H9 (cell line): ENCODE data around the gene TM4SF5. TPM values are rescaled to one million over a fixed set of nuclear protein-coding genes. Genes with fewer than 3 reads are reported as not detected.

ENCODE experiments used
- DNase-seq: peaks from one replicate; pipeline ENCODE4 v3.0.0-alpha.2; 2017
- H2AFZ ChIP-seq: one replicate; pipeline ENCODE4 v1.6.1; 2013; ENCODE audit warnings: mild to moderate bottlenecking, low read length, control low read depth, moderate library complexity
- H2AK5ac ChIP-seq: 2 replicates; pipeline ENCODE4 v1.6.1; 2013; ENCODE audit warnings: low read length, control low read depth, mixed read lengths; ENCODE audit not compliant: insufficient read length
- H2BK120ac ChIP-seq: one replicate; pipeline ENCODE4 v1.6.1; 2013; ENCODE audit warnings: low read depth, mild to moderate bottlenecking, low read length, control low read depth, inconsistent platforms; ENCODE audit not compliant: poor library complexity, severe bottlenecking
- H2BK12ac ChIP-seq: 2 replicates; pipeline ENCODE4 v1.6.1; 2013; ENCODE audit warnings: low read length, control low read depth, mixed read lengths, low read depth; ENCODE audit not compliant: insufficient read length
- H2BK15ac ChIP-seq: 2 replicates; pipeline ENCODE4 v1.6.1; 2013; ENCODE audit warnings: low read depth, low read length, control low read depth
- H2BK20ac ChIP-seq: one replicate; pipeline ENCODE4 v1.6.1; 2013; ENCODE audit warnings: low read depth, mild to moderate bottlenecking, low read length, control low read depth, inconsistent platforms; ENCODE audit not compliant: poor library complexity, severe bottlenecking
- H2BK5ac ChIP-seq: 2 replicates; pipeline ENCODE4 v1.6.1; 2013; ENCODE audit warnings: low read length, control low read depth, mixed read lengths; ENCODE audit not compliant: insufficient read length
- H3K14ac ChIP-seq: 2 replicates; pipeline ENCODE4 v1.6.1; 2013; ENCODE audit warnings: low read length, control low read depth; ENCODE audit not compliant: insufficient read depth
- H3K18ac ChIP-seq: 2 replicates; pipeline ENCODE4 v1.6.1; 2013; ENCODE audit warnings: low read depth, mild to moderate bottlenecking, mixed read lengths, low read length, control low read depth; ENCODE audit not compliant: insufficient read length
- H3K23ac ChIP-seq: 2 replicates; pipeline ENCODE4 v1.6.1; 2013; ENCODE audit warnings: low read length, control low read depth, mixed read lengths, low read depth; ENCODE audit not compliant: insufficient read length
- H3K23me2 ChIP-seq: 2 replicates; pipeline ENCODE4 v1.6.1; 2013; ENCODE audit warnings: low read depth, mild to moderate bottlenecking, mixed read lengths, low read length, control low read depth; ENCODE audit not compliant: insufficient read length, poor library complexity, severe bottlenecking
- H3K27ac ChIP-seq: 2 replicates; pipeline ENCODE4 v1.5.1; 2013; ENCODE audit warnings: low read length, control low read depth, mixed read lengths, low read depth; ENCODE audit not compliant: insufficient read length
- H3K27me3 ChIP-seq: 2 replicates; pipeline ENCODE4 v1.6.1; 2013; ENCODE audit warnings: low read length, control low read depth, inconsistent platforms; ENCODE audit not compliant: insufficient read depth
- H3K4ac ChIP-seq: 2 replicates; pipeline ENCODE4 v1.6.1; 2013; ENCODE audit warnings: low read depth, mild to moderate bottlenecking, control low read depth, inconsistent platforms, low read length, moderate library complexity
- H3K4me1 ChIP-seq: 2 replicates; pipeline ENCODE4 v1.6.1; 2013; ENCODE audit warnings: low read length, control low read depth, inconsistent platforms; ENCODE audit not compliant: insufficient read depth
- H3K4me2 ChIP-seq: 2 replicates; pipeline ENCODE4 v1.6.1; 2013; ENCODE audit warnings: low read length, control low read depth, mixed read lengths; ENCODE audit not compliant: insufficient read length, insufficient read depth
- H3K56ac ChIP-seq: 2 replicates; pipeline ENCODE4 v1.6.1; 2013; ENCODE audit warnings: low read depth, mild to moderate bottlenecking, mixed read lengths, low read length, control low read depth; ENCODE audit not compliant: insufficient read length
- H3K79me1 ChIP-seq: 2 replicates; pipeline ENCODE4 v1.6.1; 2013; ENCODE audit warnings: low read depth, mild to moderate bottlenecking, moderate library complexity, low read length, control low read depth, inconsistent platforms; ENCODE audit not compliant: insufficient read depth, poor library complexity, severe bottlenecking
- H3K79me2 ChIP-seq: 2 replicates; pipeline ENCODE4 v1.6.1; 2013; ENCODE audit warnings: low read length, control low read depth, inconsistent platforms; ENCODE audit not compliant: insufficient read depth
- H3K9ac ChIP-seq: 2 replicates; pipeline ENCODE4 v1.6.1; 2013; ENCODE audit warnings: low read length, control low read depth, mixed read lengths; ENCODE audit not compliant: insufficient read length; ENCODE audit errors: extremely low read depth
- H3K9me3 ChIP-seq: one replicate; pipeline ENCODE4 v1.6.1; 2013; ENCODE audit warnings: low read depth, low read length, inconsistent platforms; ENCODE audit not compliant: control insufficient read depth
- H3T11ph ChIP-seq: one replicate; pipeline ENCODE4 v1.6.1; 2013; ENCODE audit warnings: mild to moderate bottlenecking, low read length, control low read depth, inconsistent platforms
- H4K20me1 ChIP-seq: one replicate; pipeline ENCODE4 v1.6.1; 2013; ENCODE audit not compliant: control insufficient read depth, insufficient read length, insufficient read depth
- H4K5ac ChIP-seq: 2 replicates; pipeline ENCODE4 v1.6.1; 2013; ENCODE audit warnings: low read depth, mild to moderate bottlenecking, mixed read lengths, low read length, control low read depth; ENCODE audit not compliant: insufficient read length
- H4K8ac ChIP-seq: replicated peaks from 2 replicates; pipeline ENCODE4 v1.6.1; 2013; ENCODE audit warnings: low read length, control low read depth, mixed read lengths, low read depth; ENCODE audit not compliant: insufficient read length
- H4K91ac ChIP-seq: 2 replicates; pipeline ENCODE4 v1.6.1; 2013; ENCODE audit warnings: low read depth, mild to moderate bottlenecking, moderate library complexity, mixed read lengths, low read length, control low read depth; ENCODE audit not compliant: insufficient read length
- H3K27ac Mint-ChIP-seq, 3 experiments: 2 replicates in 2 of 3; 3 replicates in 1 of 3; pipeline ENCODE4 v1.8.0; 2020 to 2021; ENCODE audit warnings: mixed read lengths in 3 of 3, mild to moderate bottlenecking in 1 of 3, moderate library complexity in 1 of 3
- H3K27me3 Mint-ChIP-seq: 2 replicates; pipeline ENCODE4 v1.8.0; 2021; ENCODE audit warnings: low read depth, mild to moderate bottlenecking, moderate library complexity, mixed read lengths
- H3K36me3 Mint-ChIP-seq, 3 experiments: 2 replicates in 2 of 3; 3 replicates in 1 of 3; pipeline ENCODE4 v1.8.0; 2020 to 2021; ENCODE audit warnings: low read depth in 3 of 3, mixed read lengths in 3 of 3; ENCODE audit not compliant: insufficient read depth in 1 of 3
- H3K4me1 Mint-ChIP-seq, 2 experiments: 2 replicates each; pipeline ENCODE4 v1.8.0; 2020; ENCODE audit warnings: mixed read lengths in 2 of 2
- H3K4me3 Mint-ChIP-seq, 2 experiments: 2 replicates in 1 of 2; 3 replicates in 1 of 2; pipeline ENCODE4 v1.8.0; 2020 to 2021; ENCODE audit warnings: mild to moderate bottlenecking in 2 of 2, mixed read lengths in 2 of 2, moderate library complexity in 1 of 2
- H3K9me3 Mint-ChIP-seq, 2 experiments: 2 replicates in 1 of 2; 3 replicates in 1 of 2; pipeline ENCODE4 v1.8.0; 2020; ENCODE audit warnings: mild to moderate bottlenecking in 2 of 2, mixed read lengths in 2 of 2, moderate library complexity in 1 of 2
- WGBS: extraction: QIAGEN DNeasy Blood & Tissue Kit; methylation state at CpG from one replicate; pipeline ENCODE4 v1.1.7; 2013; ENCODE audit warnings: missing lambda C conversion rate, low lambda C conversion rate, mixed read lengths; ENCODE audit not compliant: insufficient read length; ENCODE audit errors: extremely low coverage; 5-methylcytosine and 5-hydroxymethylcytosine counted together
- total RNA-seq: library from RNA; stranded (reverse); gene quantifications from 2 replicates; pipeline ENCODE4 v1.2.1, GENCODE V29; 2021
- TF ChIP-seq, protein P1 (sequence below): fragments of 200-600 bp; sonication (generic); conservative IDR thresholded peaks from 3 replicates; pipeline ENCODE4 v1.8.0; 2021; ENCODE audit warnings: antibody characterized with exemption, mild to moderate bottlenecking

TM4SF5 gene
- total RNA-seq, 1 experiment from 2014 or later, result not detected

DNA sequence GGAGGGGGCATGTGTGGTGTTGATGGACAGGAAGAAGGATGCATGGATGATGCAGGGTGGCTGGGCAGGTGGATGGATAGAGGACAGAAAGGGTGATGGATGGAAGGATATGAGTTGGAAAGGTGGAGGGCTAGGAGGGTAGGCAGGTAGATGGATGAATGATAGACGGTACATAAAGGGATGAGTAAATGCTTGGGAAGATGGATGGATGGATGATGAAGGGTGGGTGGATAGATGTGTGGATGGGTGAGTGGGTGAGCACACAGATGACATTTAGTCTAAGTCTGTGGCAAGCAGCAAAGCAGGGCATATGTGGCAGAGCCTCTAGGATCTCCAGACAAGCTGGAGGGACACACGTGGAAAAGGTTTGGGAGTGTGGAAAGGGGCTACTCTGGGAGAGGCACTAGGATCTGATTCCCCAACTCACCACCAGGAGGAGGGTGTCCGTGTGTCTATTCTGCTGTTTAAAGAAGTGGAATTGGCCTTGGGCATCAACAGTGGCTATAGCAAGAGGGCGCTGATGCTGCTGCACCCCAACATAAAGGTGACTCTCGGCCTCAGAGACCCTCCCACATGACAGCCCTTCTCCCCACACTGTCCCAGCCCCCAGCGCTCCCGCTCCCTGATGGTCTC is 43.5 kb downstream of the TM4SF5 start:
- Histone ChIP-seq H2AFZ (no peak overlapping the region), H4K91ac (no peak overlapping the region), H2BK12ac (no peak overlapping the region), H3K56ac (no peak overlapping the region), H2BK120ac (no peak overlapping the region), H2BK15ac (no peak overlapping the region), H3K9me3 (no peaks in the 10 kb centered on the region), H3K23ac (no peak overlapping the region), H3K27ac (no peak overlapping the region), H4K20me1 (no peaks in the 10 kb centered on the region), H4K5ac (no peak overlapping the region), H3K9ac (no peak overlapping the region), H3K27me3 (no peaks in the 10 kb centered on the region), H3T11ph (no peak overlapping the region), H3K79me2 (no peaks in the 10 kb centered on the region), H2AK5ac (no peak overlapping the region), H3K4ac (no peak overlapping the region), H3K14ac (no peak overlapping the region), H3K79me1 (no peaks in the 10 kb centered on the region), H3K18ac (no peak overlapping the region), H4K8ac (no peak overlapping the region), H2BK20ac (no peak overlapping the region), H3K23me2 (no peaks in the 10 kb centered on the region), H3K4me1 (no peaks in the 10 kb centered on the region), H2BK5ac (no peak overlapping the region), H3K4me2 (no peak overlapping the region)
- WGBS, result 100% methylated on average over 1 of the region's 7 CpGs
- TF ChIP-seq, protein P1, sequence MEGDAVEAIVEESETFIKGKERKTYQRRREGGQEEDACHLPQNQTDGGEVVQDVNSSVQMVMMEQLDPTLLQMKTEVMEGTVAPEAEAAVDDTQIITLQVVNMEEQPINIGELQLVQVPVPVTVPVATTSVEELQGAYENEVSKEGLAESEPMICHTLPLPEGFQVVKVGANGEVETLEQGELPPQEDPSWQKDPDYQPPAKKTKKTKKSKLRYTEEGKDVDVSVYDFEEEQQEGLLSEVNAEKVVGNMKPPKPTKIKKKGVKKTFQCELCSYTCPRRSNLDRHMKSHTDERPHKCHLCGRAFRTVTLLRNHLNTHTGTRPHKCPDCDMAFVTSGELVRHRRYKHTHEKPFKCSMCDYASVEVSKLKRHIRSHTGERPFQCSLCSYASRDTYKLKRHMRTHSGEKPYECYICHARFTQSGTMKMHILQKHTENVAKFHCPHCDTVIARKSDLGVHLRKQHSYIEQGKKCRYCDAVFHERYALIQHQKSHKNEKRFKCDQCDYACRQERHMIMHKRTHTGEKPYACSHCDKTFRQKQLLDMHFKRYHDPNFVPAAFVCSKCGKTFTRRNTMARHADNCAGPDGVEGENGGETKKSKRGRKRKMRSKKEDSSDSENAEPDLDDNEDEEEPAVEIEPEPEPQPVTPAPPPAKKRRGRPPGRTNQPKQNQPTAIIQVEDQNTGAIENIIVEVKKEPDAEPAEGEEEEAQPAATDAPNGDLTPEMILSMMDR, result peak; percentile 65
- H3K4me1 Mint-ChIP-seq, result no peaks in the 10 kb centered on the region
- no peak overlapping the region for H3K4me3 Mint-ChIP-seq
- no peak for DNase-seq
- peak overlapping the region in 1 of 3 experiments; percentile 30; a peak in 1 of 7 replicates for H3K27ac Mint-ChIP-seq
- H3K9me3 Mint-ChIP-seq, result peaks cover 2% of the 10 kb centered on the region in 2 experiments; a peak in 4 of 5 replicates
- H3K36me3 Mint-ChIP-seq, result peaks cover 23 to 65% (median 58%) of the 10 kb centered on the region in 3 experiments
- no peaks in the 10 kb centered on the region for H3K27me3 Mint-ChIP-seq
